Measurements from ENCODE around the gene PCNT.

PCNT gene

DNA sequence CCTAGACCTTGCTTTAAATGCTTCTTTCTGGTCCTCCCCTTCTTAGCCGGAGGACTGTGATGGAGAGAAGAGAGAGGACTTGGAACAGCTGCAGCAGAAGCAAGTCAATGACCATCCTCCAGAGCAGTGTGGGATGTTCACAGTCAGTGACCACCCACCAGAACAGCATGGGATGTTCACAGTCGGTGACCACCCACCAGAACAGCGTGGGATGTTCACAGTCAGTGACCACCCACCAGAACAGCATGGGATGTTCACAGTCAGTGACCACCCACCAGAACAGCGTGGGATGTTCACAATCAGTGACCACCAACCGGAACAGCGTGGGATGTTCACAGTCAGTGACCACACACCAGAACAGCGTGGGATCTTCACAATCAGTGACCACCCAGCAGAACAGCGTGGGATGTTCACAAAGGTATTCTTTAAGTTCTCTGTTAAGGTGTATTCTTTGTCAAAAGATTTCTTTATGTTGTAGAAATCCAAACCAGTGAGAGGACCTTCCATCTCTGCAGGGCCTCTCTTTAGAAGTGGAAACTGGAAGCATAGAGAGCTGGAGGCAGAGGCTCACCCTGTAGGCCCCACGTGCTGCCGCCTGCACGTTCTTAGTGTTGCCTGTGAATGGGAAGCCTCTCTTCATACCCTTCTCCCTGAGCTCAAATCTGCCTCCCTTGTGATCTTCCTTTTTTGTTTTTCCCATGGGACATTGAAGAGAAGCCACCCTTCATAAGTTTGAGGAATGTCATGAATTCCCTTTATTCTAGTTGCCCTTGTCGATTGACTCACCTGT, 10.6 kb downstream of the PCNT start:
- DNase-seq, result no peak

GRCh38 chr21:46336603-46337002, 12.6 kb downstream of the PCNT start:
- no peak for DNase-seq

- DNase-seq, result no peak
Measured at GRCh38 chr21:46340998-46341397, 17.0 kb downstream of the PCNT start.

- DNase-seq, result no peak
Measured at GRCh38 chr21:46344219-46344915, 20.4 kb downstream of the PCNT start.

DNA sequence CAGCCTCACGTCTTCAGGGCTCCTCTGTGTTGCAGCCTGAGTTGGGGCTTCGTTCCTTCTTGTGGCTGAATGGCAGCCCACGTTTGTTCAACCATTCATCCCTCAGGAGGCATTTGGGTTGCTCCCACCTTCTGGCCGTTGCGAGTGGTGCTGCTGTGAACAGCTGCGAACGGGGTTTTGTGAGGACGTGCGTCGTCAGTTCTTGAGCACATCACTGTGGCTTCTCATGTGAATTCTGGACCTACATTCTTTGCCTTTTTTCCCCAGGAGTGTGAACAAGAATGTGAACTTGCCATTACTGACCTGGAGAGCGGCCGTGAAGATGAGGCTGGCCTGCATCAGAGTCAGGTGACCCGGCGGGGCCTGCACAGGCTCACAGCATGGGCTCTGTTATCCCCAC, 21.9 kb downstream of the PCNT start:
- DNase-seq, result no peak

DNA sequence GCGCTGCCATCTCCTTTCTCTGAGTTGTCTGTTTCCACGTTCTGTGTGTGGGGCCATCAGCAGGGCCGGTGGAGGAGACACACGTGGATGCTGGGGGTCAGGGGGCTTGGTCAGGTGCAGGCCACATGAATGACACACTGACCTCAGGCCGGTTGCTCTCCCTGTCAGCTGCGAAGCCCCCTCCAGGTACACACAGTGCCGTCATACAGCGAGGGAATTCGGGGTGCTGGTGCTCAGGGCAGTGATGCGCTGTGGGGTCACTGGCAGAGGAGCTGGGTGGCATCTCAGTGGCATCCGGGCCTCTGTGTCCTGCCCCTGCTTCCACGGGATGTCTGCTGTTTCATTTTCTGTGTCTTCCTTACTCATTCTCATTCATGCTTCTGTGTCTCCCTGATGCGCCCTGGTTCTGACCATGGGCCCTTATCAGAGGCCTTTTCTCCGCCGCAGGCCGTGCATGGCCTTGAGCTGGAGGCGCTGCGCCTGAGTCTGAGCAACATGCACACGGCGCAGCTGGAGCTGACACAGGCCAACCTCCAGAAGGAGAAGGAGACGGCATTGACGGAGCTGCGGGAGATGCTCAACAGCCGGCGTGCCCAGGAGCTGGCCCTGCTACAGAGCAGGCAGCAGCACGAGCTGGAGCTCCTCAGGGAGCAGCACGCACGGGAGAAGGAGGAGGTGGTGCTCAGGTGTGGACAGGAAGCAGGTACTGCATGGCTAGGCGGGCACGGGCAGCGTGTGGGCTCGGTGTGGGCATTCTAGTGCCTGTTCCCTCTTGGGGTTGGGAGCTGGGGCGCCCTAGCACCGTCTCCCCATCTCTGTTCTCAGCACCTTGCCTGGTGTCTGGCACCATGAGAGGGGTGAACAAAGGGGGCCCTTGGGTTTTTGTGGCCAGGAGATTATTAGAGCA, 22.6 kb downstream of the PCNT start:
- DNase-seq, result no peak

DNA sequence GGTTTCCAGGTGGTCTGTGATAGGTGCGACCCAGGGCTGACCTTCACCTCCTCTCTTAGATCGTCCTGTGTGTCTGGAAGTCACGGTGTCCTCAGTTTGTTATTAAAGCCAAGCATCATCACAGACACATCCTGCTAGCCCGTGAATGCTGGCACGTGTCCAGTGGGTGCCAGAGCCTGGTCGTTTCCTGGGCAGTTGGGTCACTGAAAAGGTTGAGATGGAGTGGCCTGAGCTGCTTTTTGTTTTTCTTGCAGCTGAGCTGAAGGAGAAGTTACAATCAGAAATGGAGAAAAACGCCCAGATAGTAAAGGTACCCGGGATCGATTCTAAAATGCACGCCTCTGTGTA, 23.2 kb downstream of the PCNT start:
- DNase-seq, result no peak

- no peak for DNase-seq
Measured at GRCh38 chr21:46347791-46348381, 23.9 kb downstream of the PCNT start.

DNA sequence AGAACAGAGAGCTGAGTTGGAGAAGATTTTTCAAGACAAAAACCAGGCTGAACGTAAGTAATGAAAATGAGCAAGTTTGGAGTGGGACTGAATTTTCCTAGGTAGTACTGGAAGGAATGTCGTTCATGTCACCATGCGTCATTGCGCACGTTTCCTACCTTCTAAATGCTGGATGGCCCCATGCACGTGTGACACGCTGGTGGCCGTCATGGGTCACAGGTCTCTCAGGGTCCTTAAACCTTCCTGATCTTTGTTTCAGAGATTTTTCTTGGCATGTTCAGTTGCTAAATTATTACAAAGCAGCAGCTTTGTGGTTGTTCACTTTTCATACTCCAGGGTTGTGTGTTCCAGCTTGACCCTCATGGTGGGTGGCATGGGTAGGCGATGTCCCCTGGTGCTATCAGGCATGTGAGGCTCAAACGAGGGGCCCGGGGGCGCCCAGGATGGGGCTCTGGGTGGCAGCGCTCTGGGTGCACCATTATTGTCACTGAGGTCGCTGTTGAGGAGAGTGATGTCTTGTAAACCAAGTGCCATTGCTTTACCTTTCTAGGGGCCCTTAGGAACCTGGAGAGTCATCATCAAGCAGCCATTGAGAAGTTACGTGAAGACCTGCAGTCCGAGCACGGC, 25.3 kb downstream of the PCNT start:
- DNase-seq, result no peak

DNA sequence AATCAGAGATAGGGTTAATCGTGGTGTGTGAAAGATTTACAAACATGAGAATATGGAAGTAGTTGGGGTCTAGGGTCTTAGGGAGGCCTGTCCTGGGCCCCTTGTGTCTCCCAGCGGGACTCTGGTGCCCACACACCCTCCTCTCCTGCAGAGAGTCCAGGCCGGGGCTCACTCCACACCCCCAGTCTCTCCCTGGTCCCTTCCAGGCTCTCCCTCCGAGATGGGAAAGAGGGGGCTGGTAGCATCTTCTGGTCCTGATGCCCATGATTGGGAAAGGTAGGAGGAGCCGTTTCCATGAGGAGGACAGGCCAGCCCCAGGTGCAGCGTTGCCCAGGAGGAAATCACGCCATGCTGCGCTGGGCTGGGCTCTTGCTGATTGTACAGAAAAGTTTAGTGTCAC, 26.6 kb downstream of the PCNT start:
- no peak for DNase-seq

DNA sequence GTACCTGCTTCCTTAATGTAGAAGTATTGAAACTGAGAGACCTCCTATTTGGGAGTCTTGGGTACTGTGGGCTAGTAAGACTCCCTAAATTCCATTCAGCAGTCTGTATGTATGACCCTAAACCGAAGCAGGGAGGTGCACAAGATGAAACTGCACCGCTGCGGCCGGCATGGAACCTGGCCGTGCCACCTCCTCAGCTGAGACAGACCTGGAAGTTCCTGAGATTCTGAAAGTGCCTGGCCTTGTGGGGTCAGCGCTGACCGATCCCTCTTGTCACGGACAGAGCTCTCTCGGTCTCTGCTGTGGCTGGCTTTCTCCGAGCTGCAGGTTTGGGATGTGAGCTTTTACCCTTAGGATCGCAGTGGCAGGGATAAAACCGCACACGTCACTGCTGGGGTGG, 27.0 kb downstream of the PCNT start:
- no peak for DNase-seq

DNA sequence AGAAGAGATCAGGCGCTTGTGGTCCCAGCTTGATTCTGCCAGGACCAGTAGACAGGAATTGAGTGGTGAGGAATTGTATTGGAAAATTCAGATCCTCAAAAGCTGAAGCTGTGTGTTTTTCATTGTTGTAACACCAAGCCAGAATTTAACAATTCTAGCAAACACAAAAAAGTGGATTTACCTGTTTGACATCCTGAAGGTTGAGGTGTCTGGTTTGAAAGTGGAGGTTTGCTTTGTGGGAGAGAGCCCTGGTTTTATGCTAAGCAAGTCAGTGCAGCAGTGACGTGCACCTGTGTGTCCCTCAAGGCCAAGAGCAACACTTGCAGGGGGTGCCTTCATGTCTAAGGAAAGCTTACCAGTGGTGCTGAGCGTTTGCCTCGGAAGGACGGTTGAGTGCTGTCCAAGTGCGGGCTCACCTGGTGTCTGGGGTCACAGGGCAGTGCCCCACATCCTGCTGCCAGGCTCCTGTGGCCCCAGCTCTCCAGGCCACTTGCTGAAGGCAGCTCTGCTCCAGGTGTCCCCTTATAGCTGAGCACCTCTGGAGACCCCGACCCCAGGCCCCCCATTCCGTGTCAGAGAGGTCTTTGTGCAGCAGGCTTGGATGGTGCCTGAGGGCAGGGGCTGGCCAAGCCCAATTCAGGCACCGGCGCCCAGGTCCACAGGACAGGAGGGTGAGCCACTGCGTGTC, 27.7 kb downstream of the PCNT start:
- DNase-seq, result no peak

DNA sequence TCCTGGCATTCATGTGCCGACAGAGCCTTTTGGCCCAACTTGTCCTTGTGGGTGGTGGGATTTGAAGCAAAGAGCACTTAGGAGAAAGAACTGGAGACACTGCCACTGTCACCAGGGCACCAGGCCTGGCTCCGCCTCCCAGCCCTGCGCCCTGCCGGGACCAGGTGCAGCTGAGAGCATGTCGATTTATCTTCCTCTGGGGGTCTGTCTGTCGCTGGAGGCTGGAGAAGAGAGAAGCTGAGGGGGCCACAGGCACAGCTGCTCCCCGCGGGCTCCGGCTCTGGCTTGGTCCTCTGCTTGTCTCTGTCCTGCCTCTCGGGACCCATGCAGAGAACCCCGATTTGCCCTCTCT, 28.2 kb downstream of the PCNT start:
- no peak for DNase-seq

- no peak for DNase-seq
Measured at GRCh38 chr21:46352913-46353312, 29.0 kb downstream of the PCNT start.

DNA sequence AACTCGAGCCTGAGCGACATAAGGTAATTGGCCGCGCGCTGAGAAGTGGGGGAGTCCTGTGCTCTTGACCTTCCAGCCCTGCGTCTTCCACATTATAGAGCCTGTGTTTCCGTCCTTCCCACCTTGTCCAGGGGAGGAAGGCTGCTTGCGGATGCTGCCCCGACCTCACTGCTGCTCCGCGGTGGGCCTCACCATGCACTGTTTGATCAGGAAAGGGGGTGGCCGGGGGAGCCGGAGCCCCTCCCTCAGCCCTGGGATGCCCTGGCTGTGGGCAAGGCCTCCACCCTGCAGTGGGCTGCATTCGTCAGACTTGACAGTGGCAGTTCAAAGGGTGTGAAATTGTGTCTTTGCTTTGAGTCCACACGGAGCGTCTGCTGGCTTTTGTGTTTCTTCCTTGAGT, 30.1 kb downstream of the PCNT start:
- no peak for DNase-seq

DNA sequence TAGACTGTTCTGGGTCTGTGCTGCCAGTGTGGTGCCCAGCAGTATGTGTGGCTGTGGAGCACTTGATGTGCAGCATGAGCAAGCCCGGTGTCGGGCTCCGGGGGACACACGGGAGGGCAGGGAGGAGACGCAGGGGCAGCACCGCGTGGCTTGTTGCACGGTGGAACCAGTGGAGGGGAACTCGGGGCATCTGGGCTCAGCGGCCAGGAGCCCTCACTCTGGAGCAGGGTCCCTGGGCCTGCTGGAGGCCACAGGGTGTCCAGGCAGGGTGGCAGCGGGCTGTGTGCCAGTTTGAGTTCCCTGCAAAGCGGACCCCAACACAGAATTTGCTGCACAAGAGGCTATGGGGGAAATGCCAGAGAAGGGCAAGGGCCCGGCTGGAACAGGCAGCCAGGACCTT, 30.6 kb downstream of the PCNT start:
- DNase-seq, result no peak

- DNase-seq, result no peak
Measured at GRCh38 chr21:46355161-46356004, 31.4 kb downstream of the PCNT start.

DNA sequence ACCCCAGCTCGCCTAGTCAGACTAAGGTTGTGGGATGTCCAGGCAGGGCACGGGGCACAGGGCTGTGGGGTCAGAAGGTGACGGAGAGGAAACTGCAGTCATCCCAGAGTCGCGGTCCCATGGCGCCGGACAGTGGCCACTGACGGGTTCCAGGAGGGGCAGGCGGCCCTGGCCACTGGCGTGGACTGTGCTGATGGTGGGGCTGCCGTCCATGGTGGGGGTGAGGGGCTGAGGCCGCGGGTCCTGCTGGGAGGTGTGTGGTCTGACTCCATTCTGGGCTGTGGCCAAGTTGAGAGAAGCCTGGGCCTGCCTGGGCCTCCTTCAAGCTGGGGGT, 32.0 kb downstream of the PCNT start:
- no peak for DNase-seq

- DNase-seq, result no peak
Measured at GRCh38 chr21:46356494-46357334, 32.8 kb downstream of the PCNT start.

GRCh38 chr21:46357335-46357604, 33.3 kb downstream of the PCNT start:
- DNase-seq, result no peak

All from hematopoietic multipotent progenitor cell treated with erythropoietin and hydrocortisone succinate and interleukin-3 and kit ligand, for 4 days (in vitro differentiated cells).